Neural crest cell (in vitro differentiated cells): Measurements from ENCODE around the gene COL15A1. TPM values are rescaled to one million over a fixed set of nuclear protein-coding genes. Genes with fewer than 3 reads are reported as not detected.
A peak's percentile ranks its signal among the peaks of the same experiment; 100 is the strongest.

Experiments used
- DNase-seq: peaks from one replicate; pipeline ENCODE4 v3.0.0; 2021; ENCODE audit warnings: low read depth, mixed read lengths, low spot score
- H3K27ac Mint-ChIP-seq: one replicate; pipeline ENCODE4 v1.8.0; 2021; ENCODE audit warnings: mild to moderate bottlenecking, mixed read lengths; ENCODE audit not compliant: unreplicated experiment
- H3K27me3 Mint-ChIP-seq: 2 replicates; pipeline ENCODE4 v1.8.0; 2021; ENCODE audit warnings: low read depth, mild to moderate bottlenecking, mixed read lengths
- H3K36me3 Mint-ChIP-seq: 2 replicates; pipeline ENCODE4 v1.8.0; 2021; ENCODE audit warnings: low read depth, mild to moderate bottlenecking, mixed read lengths
- H3K4me1 Mint-ChIP-seq: 2 replicates; pipeline ENCODE4 v1.8.0; 2021; ENCODE audit warnings: mixed read lengths
- H3K4me3 Mint-ChIP-seq: one replicate; pipeline ENCODE4 v1.8.0; 2021; ENCODE audit warnings: mild to moderate bottlenecking, mixed read lengths
- H3K9me3 Mint-ChIP-seq: 2 replicates; pipeline ENCODE4 v1.8.0; 2021; ENCODE audit warnings: mixed read lengths
- CTCF ChIP-seq: fragments of 200-600 bp; sonication (generic); conservative IDR thresholded peaks from 2 replicates; pipeline ENCODE4 v1.5.0; 2021; ENCODE audit warnings: antibody characterized with exemption, mild to moderate bottlenecking
- total RNA-seq: library from RNA; stranded (reverse); gene quantifications from 2 replicates; pipeline ENCODE4 v1.2.1, GENCODE V29; 2021

The COL15A1 gene
- total RNA-seq, 1 donor from 2014 or later = 0.33 TPM

- H3K9me3 Mint-ChIP-seq = no peaks in the 10 kb centered on the region
- no peak overlapping the region for H3K4me3 Mint-ChIP-seq
- no peak for TF ChIP-seq CTCF
- peaks cover 17% of the 10 kb centered on the region for H3K4me1 Mint-ChIP-seq
- H3K36me3 Mint-ChIP-seq = no peaks in the 10 kb centered on the region
- H3K27me3 Mint-ChIP-seq = peaks cover 32% of the 10 kb centered on the region
- DNase-seq = no peak
- no peak overlapping the region for H3K27ac Mint-ChIP-seq
Observed at GRCh38 chr9:99034149-99034548, 90.4 kb downstream of the COL15A1 start.

- DNase-seq = no peak
- H3K4me3 Mint-ChIP-seq = no peak overlapping the region
- no peaks in the 10 kb centered on the region for H3K36me3 Mint-ChIP-seq
- no peak overlapping the region for H3K27ac Mint-ChIP-seq
- H3K27me3 Mint-ChIP-seq = peaks cover 37% of the 10 kb centered on the region
- TF ChIP-seq CTCF = no peak
- H3K4me1 Mint-ChIP-seq = peaks cover 26% of the 10 kb centered on the region
- no peaks in the 10 kb centered on the region for H3K9me3 Mint-ChIP-seq
Observed at GRCh38 chr9:99035313-99035712, 91.6 kb downstream of the COL15A1 start.

- Mint-ChIP-seq H3K9me3 (no peaks in the 10 kb centered on the region), H3K27me3 (peaks cover 30% of the 10 kb centered on the region), H3K4me1 (peaks cover 38% of the 10 kb centered on the region), H3K27ac (peak overlapping the region; percentile 60), H3K36me3 (no peaks in the 10 kb centered on the region), H3K4me3 (peak overlapping the region; percentile 33)
- DNase-seq = no peak
- no peak for TF ChIP-seq CTCF
Observed at GRCh38 chr9:99037769-99038483, 94.2 kb downstream of the COL15A1 start.

GRCh38 chr9:99038484-99038820, 94.7 kb downstream of the COL15A1 start:
- Mint-ChIP-seq H3K36me3 (no peaks in the 10 kb centered on the region), H3K27ac (no peak overlapping the region), H3K4me1 (peaks cover 38% of the 10 kb centered on the region), H3K9me3 (no peaks in the 10 kb centered on the region), H3K27me3 (peaks cover 28% of the 10 kb centered on the region), H3K4me3 (peak overlapping the region; percentile 33)
- DNase-seq = no peak
- no peak for TF ChIP-seq CTCF

GRCh38 chr9:99039505-99040182, 95.9 kb downstream of the COL15A1 start:
- Mint-ChIP-seq H3K4me3 (no peak overlapping the region), H3K9me3 (peaks cover 8% of the 10 kb centered on the region), H3K4me1 (peaks cover 38% of the 10 kb centered on the region), H3K36me3 (peaks cover 5% of the 10 kb centered on the region), H3K27ac (no peak overlapping the region), H3K27me3 (peaks cover 26% of the 10 kb centered on the region)
- no peak for TF ChIP-seq CTCF
- DNase-seq = no peak
